K562 (cell line): ENCODE results near the gene ICAM1. TPM values are rescaled to one million over a fixed set of nuclear protein-coding genes. Genes with fewer than 3 reads are reported as not detected.
A peak's percentile ranks its signal among the peaks of the same experiment; 100 is the strongest.

Experiments
- AFF4 ChIP-seq: sonication (generic); formaldehyde crosslinking; IDR thresholded peaks from 2 replicates; pipeline ENCODE4 v1.8.0; 2023; ENCODE audit warnings: mild to moderate bottlenecking, missing genetic modification reagents
- CBFA2T3 ChIP-seq: fragments of 450-650 bp; IDR thresholded peaks from 2 replicates; pipeline ENCODE4 v1.6.1; 2017
- EGR1 ChIP-seq: fragments of 450-650 bp; conservative IDR thresholded peaks from 2 replicates; pipeline ENCODE4 v1.6.1; 2017; ENCODE audit warnings: mild to moderate bottlenecking
- FOXK2 ChIP-seq, 2 experiments: fragments of 450-650 bp; IDR thresholded peaks in 1 of 2; conservative IDR thresholded peaks in 1 of 2; 2 replicates each; pipeline ENCODE4 v1.6.1; 2016; ENCODE audit warnings: low read depth in 2 of 2, mild to moderate bottlenecking in 1 of 2
- KDM4B ChIP-seq, 2 experiments: fragments of 450-650 bp in 1 of 2; sonication (generic) in 1 of 2; IDR thresholded peaks; 2 replicates each; pipeline ENCODE4 v1.6.1; 2016 to 2017; ENCODE audit warnings: borderline replicate concordance in 2 of 2, antibody characterized with exemption in 1 of 2, low read depth in 1 of 2, mild to moderate bottlenecking in 1 of 2
- LCOR ChIP-seq: sonication (generic); formaldehyde crosslinking; IDR thresholded peaks from 2 replicates; pipeline ENCODE4 v1.8.0; 2022; ENCODE audit warnings: mild to moderate bottlenecking, missing genetic modification reagents
- MEF2A ChIP-seq: IDR thresholded peaks from 2 replicates; pipeline ENCODE4 v1.6.1; 2011; ENCODE audit warnings: low read depth, mild to moderate bottlenecking, low read length, moderate library complexity; ENCODE audit not compliant: control insufficient read depth
- MYBL2 ChIP-seq, 2 experiments: fragments of 450-650 bp in 1 of 2; sonication (generic) in 1 of 2; formaldehyde crosslinking in 1 of 2; IDR thresholded peaks; 2 replicates each; pipeline versions ENCODE4 v1.6.1 to v1.8.1; 2017 to 2022; ENCODE audit warnings: borderline replicate concordance in 1 of 2, inconsistent platforms in 1 of 2, low read depth in 1 of 2, mild to moderate bottlenecking in 1 of 2, missing genetic modification reagents in 1 of 2, moderate library complexity in 1 of 2
- NR2C2 ChIP-seq, 2 experiments: fragments of 200-800 bp in 1 of 2; sonication (Bioruptor generic) in 1 of 2; sonication (generic) in 1 of 2; formaldehyde crosslinking in 1 of 2; IDR thresholded peaks; 2 replicates each; pipeline versions ENCODE4 v1.6.1 to v1.8.0; 2016 to 2022; ENCODE audit warnings: mild to moderate bottlenecking in 1 of 2, missing compliant biosample characterization in 1 of 2, missing genetic modification characterization in 1 of 2, missing genetic modification reagents in 1 of 2
- POLR2AphosphoS2 ChIP-seq: IDR thresholded peaks from 2 replicates; pipeline ENCODE4 v1.6.1; 2012; ENCODE audit warnings: low read length, improper control_type of control experiment
- RBFOX2 ChIP-seq: fragments of 200-400 bp; formaldehyde crosslinking; IDR thresholded peaks from 2 replicates; pipeline ENCODE4 v1.6.1; 2017; ENCODE audit warnings: low read depth, mild to moderate bottlenecking, low read length, moderate library complexity
- THRA ChIP-seq: fragments of 450-650 bp; IDR thresholded peaks from 2 replicates; pipeline ENCODE4 v1.6.1; 2017; ENCODE audit warnings: mild to moderate bottlenecking, moderate library complexity
- XRCC5 ChIP-seq: fragments of 200-400 bp; formaldehyde crosslinking; IDR thresholded peaks from 2 replicates; pipeline ENCODE4 v1.6.1; 2017; ENCODE audit warnings: low read depth, mild to moderate bottlenecking, low read length
- ZNF197 ChIP-seq: fragments of 200-800 bp; sonication (Bioruptor generic); IDR thresholded peaks from 2 replicates; pipeline ENCODE4 v1.6.1; 2016; ENCODE audit warnings: low read depth, missing genetic modification characterization, missing compliant biosample characterization
- polyA plus RNA-seq, 8 experiments: library from polyadenylated mRNA; depleted of rRNA in 4 of 8; stranded (reverse) in 5 of 8; unstranded in 3 of 8; fragments of >200 nt; fragmentation: Nextera tagmentation in 2 of 8; fragmentation: Illumina TruSeq in 1 of 8; extraction: Ambion mirVana in 2 of 8; extraction: Trizol in 1 of 8; gene quantifications; 2 replicates each; pipeline versions ENCODE4 v1.2.1 to v1.2.3, GENCODE V29; 2011 to 2014; ENCODE audit warnings: inconsistent platforms in 1 of 8, missing spikeins in 1 of 8
- total RNA-seq, 7 experiments: library from RNA; depleted of rRNA in 6 of 7; stranded (reverse); fragments of >200 nt in 6 of 7; fragmentation: Illumina TruSeq in 2 of 7; extraction: Trizol in 2 of 7; gene quantifications; 2 replicates each; pipeline versions ENCODE4 v1.2.1 to v1.2.3, GENCODE V29; 2011 to 2021; ENCODE audit warnings: low replicate concordance in 1 of 7

ICAM1 gene
- total and polyA plus RNA-seq, 9 of the 15 experiments (the other 6 are each of a cell fraction or from before 2014, with no cell fraction given): 2.3 to 24.4 (median 13.4) TPM

- TF ChIP-seq RBFOX2 (no peak), XRCC5 (no peak), FOXK2 (conservative IDR thresholded peaks at IDR 0.05 in 1 of 2, IDR thresholded peaks at IDR 0.05 in 1 of 2; ENCODE audit: low read depth in 2 of 2) (no peak), POLR2AphosphoS2 (peak; percentile 5; the same call in 1 of the 2 replicates), CBFA2T3 (no peak), MYBL2 (IDR thresholded peaks at IDR 0.05; ENCODE audit: low read depth) (no peak), MYBL2 (CRISPR knock-in tag; IDR thresholded peaks at IDR 0.05; ENCODE audit: borderline replicate concordance) (no peak), EGR1 (peak; percentile 27; the same call in 1 of the 2 replicates), ZNF197 (no peak), LCOR (CRISPR knock-in tag) (no peak), MEF2A (no peak), NR2C2 (CRISPR knock-in tag; IDR thresholded peaks at IDR 0.05) (no peak), NR2C2 (tag; IDR thresholded peaks at IDR 0.05) (0 out of 2 replicates have a peak, but pooled peaks have one; percentile 12), AFF4 (CRISPR knock-in tag) (no peak), THRA (peak; percentile 92), KDM4B (IDR thresholded peaks at IDR 0.05; ENCODE audit: borderline replicate concordance in 2 of 2, low read depth in 1 of 2) (no peak)
These were observed 45.5 kb downstream of the ICAM1 start (continued) for GRCh38 chr19:10316229-10317044.
